DMS 273 (cell line): ENCODE data around the gene HSPA1L.

ENCODE experiments used
- DNase-seq: peaks from one replicate; lab custom pipeline; 2025; ENCODE audit not compliant: unreplicated experiment; lab: John Stamatoyannopoulos, UW

HSPA1L gene

GRCh38 chr6:31767096-31767645 is 47.9 kb downstream of the HSPA1L start:
- DNase-seq: no peak

DNA sequence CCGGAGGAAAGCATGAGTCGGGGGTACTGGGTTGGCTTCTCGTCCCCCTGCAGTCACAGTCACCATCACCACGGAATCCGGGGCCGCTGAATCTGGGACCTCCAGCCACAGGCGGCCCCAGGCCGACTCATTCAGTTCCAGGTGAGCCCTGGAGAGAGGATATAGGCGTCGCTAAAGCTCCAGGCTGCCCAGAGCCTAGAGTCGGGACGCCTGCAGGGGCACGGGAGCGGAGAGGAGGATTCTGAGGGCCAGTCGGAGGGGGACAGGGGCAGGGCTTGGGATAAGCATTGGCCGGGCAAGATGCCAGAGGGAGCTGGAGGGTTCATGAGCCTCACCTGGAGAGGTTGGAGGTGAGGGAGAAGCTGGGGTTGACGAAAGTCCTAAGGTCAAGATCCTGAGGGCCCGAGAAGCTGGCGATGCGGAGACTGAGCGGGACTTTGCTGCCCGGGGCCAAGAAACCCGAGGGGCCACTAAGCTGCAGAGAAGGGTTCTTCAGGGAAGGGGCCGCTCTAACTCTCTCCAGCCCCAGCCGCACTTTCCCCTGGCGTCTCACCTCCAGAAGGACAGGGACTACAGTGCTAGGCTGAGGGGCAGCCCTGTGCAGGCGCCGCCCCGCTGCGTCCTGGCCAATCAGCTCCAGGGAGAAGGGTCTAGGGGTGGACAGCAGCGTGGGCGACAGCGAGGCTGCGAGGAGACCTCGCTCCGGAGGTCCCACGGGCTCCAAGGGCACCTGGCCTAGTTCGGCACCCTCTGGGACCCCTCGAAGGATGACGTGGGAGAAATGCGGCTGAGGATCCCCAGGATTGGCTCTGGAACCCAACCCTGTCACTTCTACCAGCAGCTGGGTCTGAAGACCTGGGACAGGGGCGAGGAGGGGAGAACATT is 48.9 kb downstream of the HSPA1L start:
- DNase-seq: no peak

DNA sequence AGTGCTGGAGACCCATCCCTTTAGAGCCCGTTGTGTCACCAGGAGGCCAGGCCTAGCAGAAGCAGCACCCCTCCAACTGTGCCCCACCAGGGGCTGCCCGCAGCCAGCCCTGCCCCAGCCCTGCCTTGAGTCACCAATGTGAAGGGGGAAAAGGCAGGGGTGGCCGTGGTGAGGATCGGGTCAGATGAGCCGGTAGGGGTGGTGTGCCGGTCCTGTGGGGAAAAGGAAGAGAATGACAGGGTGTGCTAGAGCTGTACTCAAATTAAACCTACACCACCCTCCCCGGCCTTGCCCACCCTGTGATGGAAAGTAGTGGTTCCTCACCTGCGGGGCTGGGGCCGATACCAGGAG is 49.5 kb downstream of the HSPA1L start:
- DNase-seq: no peak

DNA sequence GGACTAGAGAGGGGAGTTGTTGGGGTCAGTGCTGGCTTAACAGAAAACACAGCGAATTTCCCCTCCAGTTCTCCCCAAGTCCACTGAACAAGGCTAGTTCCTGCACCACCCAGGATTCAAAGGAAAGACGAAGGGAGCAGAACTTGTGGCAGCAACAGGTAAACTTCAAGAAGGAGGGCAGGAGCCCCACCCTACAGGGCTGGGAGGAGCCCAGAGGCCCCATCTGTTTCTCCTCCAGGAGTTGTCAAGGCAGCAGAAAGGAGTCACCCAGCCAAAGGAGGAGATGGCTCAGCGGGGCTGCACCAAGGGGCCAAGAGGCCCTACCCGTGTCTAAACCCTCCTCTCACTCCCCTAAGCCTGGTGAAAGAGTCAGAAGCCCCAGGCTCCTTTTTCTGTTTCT is 50.9 kb downstream of the HSPA1L start:
- no peak for DNase-seq

GRCh38 chr6:31763619-31763940 is 51.5 kb downstream of the HSPA1L start:
- peak; percentile 38 for DNase-seq

- DNase-seq: no peak
These were observed 52.0 kb downstream of the HSPA1L start for GRCh38 chr6:31762878-31763618.

DNA sequence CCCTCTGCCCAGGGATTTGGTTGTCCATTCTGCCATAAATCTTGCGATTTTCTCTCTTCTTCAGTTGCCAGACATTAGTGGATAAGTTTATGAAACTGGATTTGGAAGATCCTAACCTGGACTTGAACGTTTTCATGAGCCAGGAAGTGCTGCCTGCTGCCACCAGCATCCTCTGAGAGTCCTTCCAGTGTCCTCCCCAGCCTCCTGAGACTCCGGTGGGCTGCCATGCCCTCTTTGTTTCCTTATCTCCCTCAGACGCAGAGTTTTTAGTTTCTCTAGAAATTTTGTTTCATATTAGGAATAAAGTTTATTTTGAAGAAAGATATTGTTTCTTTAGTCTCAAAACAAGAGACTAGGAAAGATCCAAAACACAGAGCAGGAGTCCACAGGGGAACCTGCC is 52.7 kb downstream of the HSPA1L start, which contains the start of gene SAPCD1:
SAPCD1 (plus strand) TSS at position 301 of the 400 bp plus-strand sequence. CDS start 399 bp downstream, outside the sequence.
- DNase-seq: no peak

GRCh38 chr6:31761343-31761742 is 53.7 kb downstream of the HSPA1L start:
- no peak for DNase-seq

DNA sequence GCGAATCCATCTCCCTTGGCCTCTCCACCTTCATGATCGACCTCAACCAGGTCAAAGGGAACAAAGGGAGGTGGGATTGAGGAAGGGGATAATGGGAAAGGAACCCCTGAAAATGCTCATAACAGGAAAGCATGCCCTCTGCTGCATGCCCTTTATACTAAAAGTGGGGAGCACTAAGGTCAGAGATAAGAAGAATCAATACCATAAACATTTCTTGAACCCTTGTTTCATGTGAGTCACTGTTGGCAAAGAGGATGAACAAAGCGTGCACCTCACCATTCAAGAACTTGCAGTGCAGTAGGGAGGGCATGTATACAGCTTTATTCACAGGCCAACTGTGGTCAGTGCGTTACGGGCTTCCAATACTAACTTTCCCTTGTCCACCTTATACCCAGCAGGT is 54.3 kb downstream of the HSPA1L start:
- no peak for DNase-seq
